ENCODE data around the gene DNAH12.

GRCh38 chr3:57331078-57331610 lies 213.0 kb downstream of the DNAH12 start:
- TF ChIP-seq CTCF (conservative IDR thresholded peaks at IDR 0.05; ENCODE audit: low read depth, low read length) (peak; percentile 33; the same call in 1 of the 2 replicates), EZH2 (IDR thresholded peaks at IDR 0.05; ENCODE audit: low read length, unreplicated experiment) (no peak), EZH2phosphoT487 (IDR thresholded peaks at IDR 0.05; ENCODE audit: borderline replicate concordance, low read length) (no peak)
